ENCODE measurements around the gene C9orf43. TPM values are rescaled to one million over a fixed set of nuclear protein-coding genes. Genes with fewer than 3 reads are reported as not detected.

The C9orf43 gene
- total RNA-seq, 6 experiments from 2014 or later = 0.40 to 1.0 (median 0.50) TPM

GRCh38 chr9:113372059-113372458 is 38.5 kb upstream of the C9orf43 start:
- H3K4me3 ChIP-seq = no peak overlapping the region
- H3K4me1 ChIP-seq = peaks cover 0 to 44% (median 13%) of the 10 kb centered on the region in 4 donors
- no peaks in the 10 kb centered on the region for H3K27me3 ChIP-seq
- no peak for TF ChIP-seq POLR2A (IDR thresholded peaks at IDR 0.05)
- DNase-seq = no peak
- intact Hi-C loops (cut with DNase I) = no loop called here
- 44% methylated on average over 3 of the region's 5 CpGs for WGBS (ENCODE audit: insufficient coverage, low coverage, low lambda C conversion rate, missing lambda C conversion rate)
- H3K9me3 ChIP-seq = no peaks in the 10 kb centered on the region
- peaks cover 0 to 25% (median 8%) of the 10 kb centered on the region in 4 donors for H3K36me3 ChIP-seq
- ATAC-seq = no peak
- no peak overlapping the region for H3K27ac ChIP-seq

- 53% methylated on average over 2 of the region's 3 CpGs for WGBS (ENCODE audit: insufficient coverage, low coverage, low lambda C conversion rate, missing lambda C conversion rate)
- TF ChIP-seq POLR2A (IDR thresholded peaks at IDR 0.05) (no peak), CTCF (IDR thresholded peaks at IDR 0.05) (no peak)
- Histone ChIP-seq H3K27ac (no peak overlapping the region), H3K9me3 (no peaks in the 10 kb centered on the region), H3K27me3 (no peaks in the 10 kb centered on the region), H3K4me3 (no peak overlapping the region), H3K36me3 (peaks cover 0 to 25% (median 8%) of the 10 kb centered on the region in 4 donors), H3K4me1 (peaks cover 0 to 44% (median 14%) of the 10 kb centered on the region in 4 donors)
- DNase-seq = no peak
- intact Hi-C loops (cut with DNase I) = no loop called here
- no peak for ATAC-seq
These were observed 37.3 kb upstream of the C9orf43 start for GRCh38 chr9:113373256-113373655.

GRCh38 chr9:113373676-113374392 is 36.7 kb upstream of the C9orf43 start:
- Histone ChIP-seq H3K36me3 (peaks cover 0 to 25% (median 8%) of the 10 kb centered on the region in 4 donors), H3K4me1 (peaks cover 0 to 44% (median 17%) of the 10 kb centered on the region in 4 donors), H3K4me3 (no peak overlapping the region), H3K9me3 (no peaks in the 10 kb centered on the region), H3K27ac (no peak overlapping the region), H3K27me3 (no peaks in the 10 kb centered on the region)
- WGBS (ENCODE audit: insufficient coverage, low coverage, low lambda C conversion rate, missing lambda C conversion rate) = no CpG with 5 or more reads among the region's 24 CpGs
- intact Hi-C loops (cut with DNase I) = no loop called here
- DNase-seq (no peak), ATAC-seq (no peak)
- TF ChIP-seq CTCF (IDR thresholded peaks at IDR 0.05) (no peak), POLR2A (IDR thresholded peaks at IDR 0.05) (no peak)

GRCh38 chr9:113375057-113376023 is 35.2 kb upstream of the C9orf43 start:
- Histone ChIP-seq H3K9me3 (no peaks in the 10 kb centered on the region), H3K4me1 (peaks cover 0 to 45% (median 18%) of the 10 kb centered on the region in 4 donors), H3K36me3 (peaks cover 0 to 25% (median 8%) of the 10 kb centered on the region in 4 donors), H3K27me3 (no peaks in the 10 kb centered on the region), H3K4me3 (peak overlapping the region; percentile 68 to 99 (median 94)), H3K27ac (peak overlapping the region in 2 of 3 donors; percentile 70 to 83)
- ATAC-seq (peak in 1 of 4 donors; percentile 3), DNase-seq (no peak)
- intact Hi-C loops (cut with DNase I) = no loop called here
- WGBS (ENCODE audit: insufficient coverage, low coverage, low lambda C conversion rate, missing lambda C conversion rate) = 31% methylated on average over 5 of the region's 6 CpGs
- no peak for TF ChIP-seq CTCF (IDR thresholded peaks at IDR 0.05)
- no peak for TF ChIP-seq POLR2A (IDR thresholded peaks at IDR 0.05)
